Thymus (tissue), 11 donors: ENCODE measurements around the gene MRPL55. TPM values are rescaled to one million over a fixed set of nuclear protein-coding genes. Genes with fewer than 3 reads are reported as not detected.
A peak's percentile ranks its signal among the peaks of the same experiment; 100 is the strongest.

Source experiments
- DNase-seq, 9 donors: peaks; one replicate each; pipeline ENCODE4 v3.0.0-alpha.2; 2013; ENCODE audit warnings: low spot score in 9 of 9, low read depth in 6 of 9, missing footprints in 1 of 9
- H3K27ac ChIP-seq, 2 donors: one replicate each; pipeline ENCODE4 v1.5.1; 2013; ENCODE audit warnings: control low read depth in 1 of 2, low read depth in 1 of 2, low read length in 1 of 2, mild to moderate bottlenecking in 1 of 2, moderate library complexity in 1 of 2
- H3K27me3 ChIP-seq, 2 donors: one replicate each; pipeline ENCODE4 v1.5.1; 2013; ENCODE audit warnings: low read length in 1 of 2; ENCODE audit not compliant: control insufficient read depth in 2 of 2, insufficient read depth in 1 of 2
- H3K36me3 ChIP-seq, 2 donors: one replicate each; pipeline ENCODE4 v1.5.1; 2013; ENCODE audit warnings: low read length in 1 of 2, mild to moderate bottlenecking in 1 of 2, moderate library complexity in 1 of 2; ENCODE audit not compliant: control insufficient read depth in 2 of 2, insufficient read depth in 2 of 2
- H3K4me1 ChIP-seq, 2 donors: one replicate each; pipeline ENCODE4 v1.5.1; 2013; ENCODE audit warnings: low read length in 2 of 2; ENCODE audit not compliant: control insufficient read depth in 2 of 2, insufficient read depth in 2 of 2
- H3K4me3 ChIP-seq, 2 donors: one replicate each; pipeline ENCODE4 v1.5.1; 2013; ENCODE audit warnings: low read length in 2 of 2, control low read depth in 1 of 2, mild to moderate bottlenecking in 1 of 2
- H3K9me3 ChIP-seq, 2 donors: one replicate each; pipeline ENCODE4 v1.5.1; 2013; ENCODE audit warnings: low read length in 1 of 2, mild to moderate bottlenecking in 1 of 2; ENCODE audit not compliant: control insufficient read depth in 2 of 2, insufficient read depth in 1 of 2
- WGBS: extraction: QIAGEN DNeasy Blood & Tissue Kit; methylation state at CpG from one replicate; pipeline ENCODE4 v1.1.7; 2013; 5-methylcytosine and 5-hydroxymethylcytosine counted together
- polyA plus RNA-seq: library from polyadenylated mRNA; stranded (reverse); fragments of 200-250 nt; gene quantifications from one replicate; pipeline ENCODE4 v1.2.3, GENCODE V29; 2013
- total RNA-seq: library from RNA; stranded (reverse); fragments of 120-200 nt; gene quantifications from one replicate; pipeline ENCODE4 v1.2.4, GENCODE V29; 2013
- donor health status: healthy.

MRPL55 gene
- total and polyA plus RNA-seq, 2 donors: 58.5 to 96.7 TPM

DNA sequence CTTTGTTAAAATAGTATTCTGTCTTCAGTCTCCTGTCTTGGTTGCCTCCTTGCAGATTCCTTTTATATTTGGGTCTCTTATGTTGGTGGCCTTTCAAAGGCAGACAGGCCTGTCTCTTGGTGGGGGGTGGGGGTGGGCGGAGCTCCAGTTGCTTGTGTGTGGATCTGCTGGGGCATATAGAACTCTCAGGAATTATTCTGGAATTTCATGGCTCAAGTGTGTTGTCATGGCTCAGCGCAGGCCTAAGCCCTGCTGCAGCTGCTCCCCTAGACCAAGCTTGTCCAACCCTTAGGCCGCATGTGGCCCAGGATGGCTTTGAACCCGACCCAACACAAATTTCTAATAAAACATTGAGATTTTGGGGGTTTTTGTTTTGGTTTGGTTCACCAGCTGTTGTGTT, 13.9 kb downstream of the MRPL55 start:
- H3K27ac ChIP-seq: no peak overlapping the region
- no peak for DNase-seq
- 99% methylated on average over 4 of the region's 4 CpGs for WGBS
- no peaks in the 10 kb centered on the region for H3K27me3 ChIP-seq
- H3K9me3 ChIP-seq: peaks cover 15 to 43% of the 10 kb centered on the region in 2 donors
- no peak overlapping the region for H3K4me3 ChIP-seq
- H3K36me3 ChIP-seq: peaks cover 56 to 73% of the 10 kb centered on the region in 2 donors
- H3K4me1 ChIP-seq: peaks cover 8 to 12% of the 10 kb centered on the region in 2 donors

- DNase-seq: no peak
Measured at GRCh38 chr1:228094432-228095016, 14.6 kb downstream of the MRPL55 start.

DNA sequence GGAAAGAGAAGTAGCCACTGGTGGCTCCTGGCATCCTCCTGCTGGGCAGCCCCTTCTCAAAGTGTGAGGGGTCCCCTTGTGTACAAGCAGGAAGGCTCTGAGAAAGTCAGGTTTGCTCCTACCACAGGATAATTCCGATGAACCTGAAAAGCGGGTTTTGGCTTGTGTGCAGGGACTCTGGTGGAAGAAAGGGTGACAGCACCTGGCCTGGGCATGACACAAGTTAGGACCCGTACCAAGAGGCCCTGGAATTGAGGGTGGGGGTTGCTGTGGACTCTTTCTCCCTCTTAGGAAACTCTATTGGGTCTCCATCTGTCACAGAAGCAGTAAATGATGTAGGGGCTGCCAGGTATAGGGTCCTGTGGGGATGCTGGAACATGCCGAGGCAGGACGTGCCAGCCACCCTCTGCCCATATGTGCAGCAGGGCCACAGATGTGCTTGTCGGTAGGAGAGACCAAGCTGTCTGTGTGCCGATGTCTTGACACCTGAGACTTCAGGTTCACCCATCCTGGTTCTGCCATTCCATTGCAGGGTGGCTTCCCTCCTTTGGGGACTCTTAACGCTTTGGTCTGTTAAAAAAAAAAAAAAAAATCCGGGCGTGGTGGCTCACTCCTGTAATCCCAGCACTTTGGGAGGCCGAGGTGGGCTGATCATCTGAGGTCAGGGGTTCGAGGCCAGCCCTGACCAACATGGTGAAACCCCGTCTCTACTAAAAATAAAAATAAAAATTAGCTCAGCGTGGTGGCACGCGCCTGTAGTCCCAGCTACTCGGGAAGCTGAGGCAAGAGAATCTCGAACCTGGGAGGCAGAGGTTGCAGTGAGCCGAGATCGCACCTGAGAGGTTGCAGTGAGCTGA, 15.8 kb downstream of the MRPL55 start:
- H3K4me1 ChIP-seq: peaks cover 22 to 31% of the 10 kb centered on the region in 2 donors
- DNase-seq: no peak
- H3K27ac ChIP-seq: no peak overlapping the region

More at GRCh38 chr1:228094432-228095016, 14.6 kb downstream of the MRPL55 start:
- Histone ChIP-seq H3K4me1 (peaks cover 14 to 18% of the 10 kb centered on the region in 2 donors), H3K27me3 (no peaks in the 10 kb centered on the region), H3K9me3 (peaks cover 15 to 43% of the 10 kb centered on the region in 2 donors), H3K36me3 (peaks cover 51 to 67% of the 10 kb centered on the region in 2 donors), H3K4me3 (no peak overlapping the region), H3K27ac (no peak overlapping the region)
- 91% methylated on average over 13 of the region's 13 CpGs for WGBS

DNA sequence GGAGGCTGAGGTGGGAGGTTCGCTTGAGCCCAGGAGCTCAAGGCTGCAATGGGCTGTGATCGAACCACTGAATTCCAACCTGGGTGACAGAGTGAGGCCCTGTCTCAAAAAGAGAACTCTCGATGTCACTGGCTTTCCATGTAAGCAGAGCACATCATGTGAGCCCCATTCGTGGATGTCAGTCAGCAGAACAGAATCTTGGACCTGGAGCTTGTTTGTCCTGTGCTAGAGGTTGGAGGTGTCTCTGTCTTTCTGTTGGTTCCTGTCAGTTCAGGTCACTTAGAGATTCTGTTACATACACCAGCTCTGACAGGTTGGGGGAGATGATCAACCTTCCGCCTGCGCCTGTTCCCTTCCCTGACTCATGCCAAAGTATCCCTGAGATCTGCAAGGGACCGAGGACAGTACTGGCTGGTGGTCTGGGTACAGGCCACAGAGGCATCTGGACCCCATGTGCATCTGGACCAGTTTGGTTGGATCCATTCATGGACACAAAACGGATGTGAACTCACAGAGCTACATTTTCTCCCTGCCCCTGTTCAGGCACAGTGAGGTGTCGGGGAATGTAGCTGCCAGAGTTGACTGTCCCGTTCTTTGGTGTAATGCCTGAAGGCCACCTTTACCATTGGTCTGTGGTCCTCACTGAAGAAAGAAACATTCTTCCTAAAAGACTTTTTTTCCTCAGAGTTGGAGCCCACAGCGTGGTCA, 16.6 kb downstream of the MRPL55 start:
- Histone ChIP-seq H3K4me3 (no peak overlapping the region), H3K27ac (no peak overlapping the region), H3K36me3 (peaks cover 47 to 65% of the 10 kb centered on the region in 2 donors), H3K4me1 (peaks cover 30 to 38% of the 10 kb centered on the region in 2 donors), H3K27me3 (no peaks in the 10 kb centered on the region), H3K9me3 (peaks cover 15 to 43% of the 10 kb centered on the region in 2 donors)
- no peak for DNase-seq
- 95% methylated on average over 11 of the region's 11 CpGs for WGBS

More for the DNA sequence above, 15.8 kb downstream of the MRPL55 start:
- WGBS: 96% methylated on average over 20 of the region's 20 CpGs
- Histone ChIP-seq H3K36me3 (peaks cover 47 to 67% of the 10 kb centered on the region in 2 donors), H3K27me3 (no peaks in the 10 kb centered on the region), H3K4me3 (no peak overlapping the region), H3K9me3 (peaks cover 15 to 43% of the 10 kb centered on the region in 2 donors)

- H3K27me3 ChIP-seq: no peaks in the 10 kb centered on the region
- peaks cover 15 to 39% of the 10 kb centered on the region in 2 donors for H3K9me3 ChIP-seq
- no peak overlapping the region for H3K4me3 ChIP-seq
- no peak overlapping the region for H3K27ac ChIP-seq
- H3K36me3 ChIP-seq: peaks cover 36 to 51% of the 10 kb centered on the region in 2 donors
- H3K4me1 ChIP-seq: peaks cover 32 to 45% of the 10 kb centered on the region in 2 donors
- WGBS: 89% methylated on average over 4 of the region's 4 CpGs
- DNase-seq: no peak
Measured at GRCh38 chr1:228091084-228091483, 18.0 kb downstream of the MRPL55 start.

GRCh38 chr1:228090613-228091081, 18.5 kb downstream of the MRPL55 start:
- Histone ChIP-seq H3K27me3 (no peaks in the 10 kb centered on the region), H3K4me1 (peaks cover 32 to 49% of the 10 kb centered on the region in 2 donors), H3K4me3 (no peak overlapping the region), H3K9me3 (peaks cover 15 to 36% of the 10 kb centered on the region in 2 donors), H3K27ac (peak overlapping the region in 1 of 2 donors; percentile 19), H3K36me3 (peaks cover 37 to 47% of the 10 kb centered on the region in 2 donors)
- WGBS: 32% methylated on average over 2 of the region's 2 CpGs
- no peak for DNase-seq

- WGBS: 72% methylated on average over 12 of the region's 12 CpGs
- no peak for DNase-seq
Measured at GRCh38 chr1:228089519-228090380, 19.3 kb downstream of the MRPL55 start.

More at GRCh38 chr1:228089519-228090380, 19.3 kb downstream of the MRPL55 start:
- Histone ChIP-seq H3K36me3 (peaks cover 38 to 40% of the 10 kb centered on the region in 2 donors), H3K27me3 (no peaks in the 10 kb centered on the region), H3K4me3 (no peak overlapping the region), H3K9me3 (peaks cover 10 to 27% of the 10 kb centered on the region in 2 donors), H3K27ac (no peak overlapping the region), H3K4me1 (peaks cover 35 to 58% of the 10 kb centered on the region in 2 donors)
